H9 (cell line): ENCODE results near the gene SCTR. TPM values are rescaled to one million over a fixed set of nuclear protein-coding genes. Genes with fewer than 3 reads are reported as not detected.
A peak's percentile ranks its signal among the peaks of the same experiment; 100 is the strongest.

Experiments used
- DNase-seq: peaks from one replicate; pipeline ENCODE4 v3.0.0-alpha.2; 2017
- H2AFZ ChIP-seq: one replicate; pipeline ENCODE4 v1.6.1; 2013; ENCODE audit warnings: mild to moderate bottlenecking, low read length, control low read depth, moderate library complexity
- H2AK5ac ChIP-seq: 2 replicates; pipeline ENCODE4 v1.6.1; 2013; ENCODE audit warnings: low read length, control low read depth, mixed read lengths; ENCODE audit not compliant: insufficient read length
- H2BK120ac ChIP-seq: one replicate; pipeline ENCODE4 v1.6.1; 2013; ENCODE audit warnings: low read depth, mild to moderate bottlenecking, low read length, control low read depth, inconsistent platforms; ENCODE audit not compliant: poor library complexity, severe bottlenecking
- H2BK12ac ChIP-seq: 2 replicates; pipeline ENCODE4 v1.6.1; 2013; ENCODE audit warnings: low read length, control low read depth, mixed read lengths, low read depth; ENCODE audit not compliant: insufficient read length
- H2BK15ac ChIP-seq: 2 replicates; pipeline ENCODE4 v1.6.1; 2013; ENCODE audit warnings: low read depth, low read length, control low read depth
- H2BK20ac ChIP-seq: one replicate; pipeline ENCODE4 v1.6.1; 2013; ENCODE audit warnings: low read depth, mild to moderate bottlenecking, low read length, control low read depth, inconsistent platforms; ENCODE audit not compliant: poor library complexity, severe bottlenecking
- H2BK5ac ChIP-seq: 2 replicates; pipeline ENCODE4 v1.6.1; 2013; ENCODE audit warnings: low read length, control low read depth, mixed read lengths; ENCODE audit not compliant: insufficient read length
- H3K14ac ChIP-seq: 2 replicates; pipeline ENCODE4 v1.6.1; 2013; ENCODE audit warnings: low read length, control low read depth; ENCODE audit not compliant: insufficient read depth
- H3K18ac ChIP-seq: 2 replicates; pipeline ENCODE4 v1.6.1; 2013; ENCODE audit warnings: low read depth, mild to moderate bottlenecking, mixed read lengths, low read length, control low read depth; ENCODE audit not compliant: insufficient read length
- H3K23ac ChIP-seq: 2 replicates; pipeline ENCODE4 v1.6.1; 2013; ENCODE audit warnings: low read length, control low read depth, mixed read lengths, low read depth; ENCODE audit not compliant: insufficient read length
- H3K23me2 ChIP-seq: 2 replicates; pipeline ENCODE4 v1.6.1; 2013; ENCODE audit warnings: low read depth, mild to moderate bottlenecking, mixed read lengths, low read length, control low read depth; ENCODE audit not compliant: insufficient read length, poor library complexity, severe bottlenecking
- H3K27ac ChIP-seq: 2 replicates; pipeline ENCODE4 v1.5.1; 2013; ENCODE audit warnings: low read length, control low read depth, mixed read lengths, low read depth; ENCODE audit not compliant: insufficient read length
- H3K27me3 ChIP-seq: 2 replicates; pipeline ENCODE4 v1.6.1; 2013; ENCODE audit warnings: low read length, control low read depth, inconsistent platforms; ENCODE audit not compliant: insufficient read depth
- H3K4ac ChIP-seq: 2 replicates; pipeline ENCODE4 v1.6.1; 2013; ENCODE audit warnings: low read depth, mild to moderate bottlenecking, control low read depth, inconsistent platforms, low read length, moderate library complexity
- H3K4me1 ChIP-seq: 2 replicates; pipeline ENCODE4 v1.6.1; 2013; ENCODE audit warnings: low read length, control low read depth, inconsistent platforms; ENCODE audit not compliant: insufficient read depth
- H3K4me2 ChIP-seq: 2 replicates; pipeline ENCODE4 v1.6.1; 2013; ENCODE audit warnings: low read length, control low read depth, mixed read lengths; ENCODE audit not compliant: insufficient read length, insufficient read depth
- H3K56ac ChIP-seq: 2 replicates; pipeline ENCODE4 v1.6.1; 2013; ENCODE audit warnings: low read depth, mild to moderate bottlenecking, mixed read lengths, low read length, control low read depth; ENCODE audit not compliant: insufficient read length
- H3K79me1 ChIP-seq: 2 replicates; pipeline ENCODE4 v1.6.1; 2013; ENCODE audit warnings: low read depth, mild to moderate bottlenecking, moderate library complexity, low read length, control low read depth, inconsistent platforms; ENCODE audit not compliant: insufficient read depth, poor library complexity, severe bottlenecking
- H3K79me2 ChIP-seq: 2 replicates; pipeline ENCODE4 v1.6.1; 2013; ENCODE audit warnings: low read length, control low read depth, inconsistent platforms; ENCODE audit not compliant: insufficient read depth
- H3K9ac ChIP-seq: 2 replicates; pipeline ENCODE4 v1.6.1; 2013; ENCODE audit warnings: low read length, control low read depth, mixed read lengths; ENCODE audit not compliant: insufficient read length; ENCODE audit errors: extremely low read depth
- H3K9me3 ChIP-seq: one replicate; pipeline ENCODE4 v1.6.1; 2013; ENCODE audit warnings: low read depth, low read length, inconsistent platforms; ENCODE audit not compliant: control insufficient read depth
- H3T11ph ChIP-seq: one replicate; pipeline ENCODE4 v1.6.1; 2013; ENCODE audit warnings: mild to moderate bottlenecking, low read length, control low read depth, inconsistent platforms
- H4K20me1 ChIP-seq: one replicate; pipeline ENCODE4 v1.6.1; 2013; ENCODE audit not compliant: control insufficient read depth, insufficient read length, insufficient read depth
- H4K5ac ChIP-seq: 2 replicates; pipeline ENCODE4 v1.6.1; 2013; ENCODE audit warnings: low read depth, mild to moderate bottlenecking, mixed read lengths, low read length, control low read depth; ENCODE audit not compliant: insufficient read length
- H4K8ac ChIP-seq: replicated peaks from 2 replicates; pipeline ENCODE4 v1.6.1; 2013; ENCODE audit warnings: low read length, control low read depth, mixed read lengths, low read depth; ENCODE audit not compliant: insufficient read length
- H4K91ac ChIP-seq: 2 replicates; pipeline ENCODE4 v1.6.1; 2013; ENCODE audit warnings: low read depth, mild to moderate bottlenecking, moderate library complexity, mixed read lengths, low read length, control low read depth; ENCODE audit not compliant: insufficient read length
- H3K27ac Mint-ChIP-seq, 3 experiments: 2 replicates in 2 of 3; 3 replicates in 1 of 3; pipeline ENCODE4 v1.8.0; 2020 to 2021; ENCODE audit warnings: mixed read lengths in 3 of 3, mild to moderate bottlenecking in 1 of 3, moderate library complexity in 1 of 3
- H3K27me3 Mint-ChIP-seq: 2 replicates; pipeline ENCODE4 v1.8.0; 2021; ENCODE audit warnings: low read depth, mild to moderate bottlenecking, moderate library complexity, mixed read lengths
- H3K36me3 Mint-ChIP-seq, 3 experiments: 2 replicates in 2 of 3; 3 replicates in 1 of 3; pipeline ENCODE4 v1.8.0; 2020 to 2021; ENCODE audit warnings: low read depth in 3 of 3, mixed read lengths in 3 of 3; ENCODE audit not compliant: insufficient read depth in 1 of 3
- H3K4me1 Mint-ChIP-seq, 2 experiments: 2 replicates each; pipeline ENCODE4 v1.8.0; 2020; ENCODE audit warnings: mixed read lengths in 2 of 2
- H3K4me3 Mint-ChIP-seq, 2 experiments: 2 replicates in 1 of 2; 3 replicates in 1 of 2; pipeline ENCODE4 v1.8.0; 2020 to 2021; ENCODE audit warnings: mild to moderate bottlenecking in 2 of 2, mixed read lengths in 2 of 2, moderate library complexity in 1 of 2
- H3K9me3 Mint-ChIP-seq, 2 experiments: 2 replicates in 1 of 2; 3 replicates in 1 of 2; pipeline ENCODE4 v1.8.0; 2020; ENCODE audit warnings: mild to moderate bottlenecking in 2 of 2, mixed read lengths in 2 of 2, moderate library complexity in 1 of 2
- WGBS: extraction: QIAGEN DNeasy Blood & Tissue Kit; methylation state at CpG from one replicate; pipeline ENCODE4 v1.1.7; 2013; ENCODE audit warnings: missing lambda C conversion rate, low lambda C conversion rate, mixed read lengths; ENCODE audit not compliant: insufficient read length; ENCODE audit errors: extremely low coverage; 5-methylcytosine and 5-hydroxymethylcytosine counted together
- total RNA-seq: library from RNA; stranded (reverse); gene quantifications from 2 replicates; pipeline ENCODE4 v1.2.1, GENCODE V29; 2021
- TF ChIP-seq, protein P1 (sequence below): fragments of 200-600 bp; sonication (generic); conservative IDR thresholded peaks from 3 replicates; pipeline ENCODE4 v1.8.0; 2021; ENCODE audit warnings: antibody characterized with exemption, mild to moderate bottlenecking

The SCTR gene
- total RNA-seq, 1 experiment from 2014 or later, result not detected

- H3K4me2 ChIP-seq, result no peak overlapping the region
These were observed 6.8 kb downstream of the SCTR start for GRCh38 chr2:119517433-119517832.

More at GRCh38 chr2:119517433-119517832, 6.8 kb downstream of the SCTR start:
- Mint-ChIP-seq H3K27me3 (peaks cover 52% of the 10 kb centered on the region), H3K27ac (no peak overlapping the region), H3K9me3 (no peaks in the 10 kb centered on the region), H3K4me3 (no peak overlapping the region), H3K4me1 (peaks cover 8 to 10% of the 10 kb centered on the region in 2 experiments), H3K36me3 (peaks cover 0 to 2% (median 0%) of the 10 kb centered on the region in 3 experiments; a peak in 2 of 7 replicates)
- H3K27me3 ChIP-seq, result peaks cover under 1% of the 10 kb centered on the region
- H3T11ph ChIP-seq, result no peak overlapping the region
- H3K9ac ChIP-seq, result no peak overlapping the region
- H2BK120ac ChIP-seq, result no peak overlapping the region
- H2BK20ac ChIP-seq, result no peak overlapping the region
- H4K5ac ChIP-seq, result no peak overlapping the region
- no peaks in the 10 kb centered on the region for H3K4me1 ChIP-seq
- no peak overlapping the region for H2BK5ac ChIP-seq
- H3K56ac ChIP-seq, result no peak overlapping the region
- H2AK5ac ChIP-seq, result no peak overlapping the region
- H3K4ac ChIP-seq, result no peak overlapping the region
- no peak overlapping the region for H2AFZ ChIP-seq
- no peaks in the 10 kb centered on the region for H3K79me2 ChIP-seq
- no peaks in the 10 kb centered on the region for H3K79me1 ChIP-seq
- peak; percentile 75 for DNase-seq
- no peak overlapping the region for H3K27ac ChIP-seq
- H2BK15ac ChIP-seq, result no peak overlapping the region
- H3K23me2 ChIP-seq, result no peaks in the 10 kb centered on the region
- no peak overlapping the region for H3K18ac ChIP-seq
- no peak overlapping the region for H4K91ac ChIP-seq
- no peaks in the 10 kb centered on the region for H4K20me1 ChIP-seq
- H2BK12ac ChIP-seq, result no peak overlapping the region
- no peaks in the 10 kb centered on the region for H3K9me3 ChIP-seq
- WGBS, result no CpG with 5 or more reads among the region's 7 CpGs
- no peak overlapping the region for H3K23ac ChIP-seq
- no peak overlapping the region for H3K14ac ChIP-seq
- TF ChIP-seq, protein P1, sequence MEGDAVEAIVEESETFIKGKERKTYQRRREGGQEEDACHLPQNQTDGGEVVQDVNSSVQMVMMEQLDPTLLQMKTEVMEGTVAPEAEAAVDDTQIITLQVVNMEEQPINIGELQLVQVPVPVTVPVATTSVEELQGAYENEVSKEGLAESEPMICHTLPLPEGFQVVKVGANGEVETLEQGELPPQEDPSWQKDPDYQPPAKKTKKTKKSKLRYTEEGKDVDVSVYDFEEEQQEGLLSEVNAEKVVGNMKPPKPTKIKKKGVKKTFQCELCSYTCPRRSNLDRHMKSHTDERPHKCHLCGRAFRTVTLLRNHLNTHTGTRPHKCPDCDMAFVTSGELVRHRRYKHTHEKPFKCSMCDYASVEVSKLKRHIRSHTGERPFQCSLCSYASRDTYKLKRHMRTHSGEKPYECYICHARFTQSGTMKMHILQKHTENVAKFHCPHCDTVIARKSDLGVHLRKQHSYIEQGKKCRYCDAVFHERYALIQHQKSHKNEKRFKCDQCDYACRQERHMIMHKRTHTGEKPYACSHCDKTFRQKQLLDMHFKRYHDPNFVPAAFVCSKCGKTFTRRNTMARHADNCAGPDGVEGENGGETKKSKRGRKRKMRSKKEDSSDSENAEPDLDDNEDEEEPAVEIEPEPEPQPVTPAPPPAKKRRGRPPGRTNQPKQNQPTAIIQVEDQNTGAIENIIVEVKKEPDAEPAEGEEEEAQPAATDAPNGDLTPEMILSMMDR, result peak; percentile 87
- H4K8ac ChIP-seq, result no peak overlapping the region
